GM23338 (cell line): ENCODE data around the gene PARP8. TPM values are rescaled to one million over a fixed set of nuclear protein-coding genes. Genes with fewer than 3 reads are reported as not detected.

Experiments
- ATAC-seq: fragments of 200-7000 bp; cut with Tn5 transposase; 3 replicates; pipeline ENCODE4 v1.9.1; 2020
- DNase-seq: peaks from one replicate; pipeline ENCODE4 v3.0.0-alpha.2; 2015; ENCODE audit warnings: low spot score
- H2AFZ ChIP-seq: fragments of 200-600 bp; sonication (generic); 2 replicates; pipeline ENCODE4 v1.8.0; 2016; ENCODE audit warnings: antibody characterized with exemption, mild to moderate bottlenecking, moderate library complexity
- H3F3A ChIP-seq: fragments of 200-600 bp; sonication (generic); replicated peaks from 2 replicates; pipeline ENCODE4 v1.8.0; 2017; ENCODE audit warnings: antibody characterized with exemption, mixed run types, low read depth
- H3K27ac ChIP-seq: fragments of 200-600 bp; sonication (generic); 2 replicates; pipeline ENCODE4 v1.6.1; 2016; ENCODE audit warnings: low read depth
- H3K27me3 ChIP-seq: fragments of 200-600 bp; sonication (generic); 2 replicates; pipeline ENCODE4 v1.8.0; 2016; ENCODE audit warnings: mild to moderate bottlenecking, mixed run types, moderate library complexity; ENCODE audit not compliant: insufficient read depth
- H3K36me3 ChIP-seq: fragments of 200-600 bp; sonication (generic); 2 replicates; pipeline ENCODE4 v1.8.0; 2016; ENCODE audit warnings: mild to moderate bottlenecking; ENCODE audit not compliant: insufficient read depth
- H3K4me1 ChIP-seq: fragments of 200-600 bp; sonication (generic); 2 replicates; pipeline ENCODE4 v1.8.0; 2016; ENCODE audit warnings: mild to moderate bottlenecking, moderate library complexity; ENCODE audit not compliant: insufficient read depth
- H3K4me2 ChIP-seq: fragments of 200-600 bp; sonication (generic); 2 replicates; pipeline ENCODE4 v1.7.1; 2017; ENCODE audit warnings: mixed run types
- H3K4me3 ChIP-seq: fragments of 200-600 bp; sonication (generic); 2 replicates; pipeline ENCODE4 v1.6.1; 2016; ENCODE audit warnings: mixed run types
- H3K79me2 ChIP-seq: fragments of 200-600 bp; sonication (generic); replicated peaks from 2 replicates; pipeline ENCODE4 v1.8.0; 2017; ENCODE audit warnings: mild to moderate bottlenecking; ENCODE audit not compliant: insufficient read depth
- H3K9me2 ChIP-seq: fragments of 200-600 bp; sonication (generic); 2 replicates; pipeline ENCODE4 v1.8.0; 2017; ENCODE audit not compliant: insufficient read depth
- H4K20me1 ChIP-seq: fragments of 200-600 bp; sonication (generic); replicated peaks from 2 replicates; pipeline ENCODE4 v1.8.0; 2017; ENCODE audit warnings: mild to moderate bottlenecking; ENCODE audit not compliant: insufficient read depth
- H3K27ac Mint-ChIP-seq: 2 replicates; pipeline ENCODE4 v1.8.0; 2020; ENCODE audit warnings: inconsistent platforms, mild to moderate bottlenecking, moderate library complexity, mixed read lengths
- H3K27me3 Mint-ChIP-seq: 3 replicates; pipeline ENCODE4 v1.8.0; 2022; ENCODE audit warnings: low read depth, mild to moderate bottlenecking, moderate library complexity, mixed read lengths, inconsistent platforms; ENCODE audit not compliant: insufficient read depth, poor library complexity
- H3K36me3 Mint-ChIP-seq: 3 replicates; pipeline ENCODE4 v1.8.0; 2021; ENCODE audit warnings: low read depth, mild to moderate bottlenecking, inconsistent platforms, moderate library complexity, mixed read lengths
- H3K4me1 Mint-ChIP-seq: 3 replicates; pipeline ENCODE4 v1.8.0; 2020; ENCODE audit warnings: mild to moderate bottlenecking, inconsistent platforms, mixed read lengths
- H3K4me3 Mint-ChIP-seq: 3 replicates; pipeline ENCODE4 v1.8.0; 2021; ENCODE audit warnings: moderate library complexity, mild to moderate bottlenecking, inconsistent platforms, mixed read lengths
- H3K9me3 Mint-ChIP-seq: 3 replicates; pipeline ENCODE4 v1.8.0; 2020; ENCODE audit warnings: moderate library complexity, mild to moderate bottlenecking, inconsistent platforms, mixed read lengths
- CREB1 ChIP-seq: fragments of 250-450 bp; sonication (Bioruptor Pico); IDR thresholded peaks from 2 replicates; pipeline ENCODE4 v1.5.0; 2020; ENCODE audit warnings: low read depth, mild to moderate bottlenecking, moderate library complexity
- EZH2 ChIP-seq: fragments of 200-600 bp; sonication (generic); IDR thresholded peaks from one replicate; pipeline ENCODE4 v1.8.0; 2017; ENCODE audit warnings: antibody characterized with exemption, mild to moderate bottlenecking, low read depth; ENCODE audit not compliant: unreplicated experiment
- EZH2phosphoT487 ChIP-seq: fragments of 200-600 bp; sonication (generic); IDR thresholded peaks from one replicate; pipeline ENCODE4 v1.8.1; 2018; ENCODE audit warnings: antibody characterized with exemption; ENCODE audit not compliant: unreplicated experiment
- JUNB ChIP-seq: IDR thresholded peaks from one replicate; pipeline ENCODE4 v1.6.1; 2016; ENCODE audit warnings: antibody characterized with exemption; ENCODE audit not compliant: unreplicated experiment
- NANOG ChIP-seq: IDR thresholded peaks from 2 replicates; pipeline ENCODE4 v1.6.1; 2016; ENCODE audit warnings: antibody characterized with exemption, borderline replicate concordance
- POLR2AphosphoS5 ChIP-seq: IDR thresholded peaks from 2 replicates; pipeline ENCODE4 v1.6.1; 2016; ENCODE audit warnings: antibody characterized with exemption, low read depth
- STAT1 ChIP-seq: IDR thresholded peaks from one replicate; pipeline ENCODE4 v1.6.1; 2016; ENCODE audit warnings: antibody characterized with exemption; ENCODE audit not compliant: unreplicated experiment
- ZNF331 ChIP-seq: fragments of 250-450 bp; sonication (Bioruptor Pico); IDR thresholded peaks from 2 replicates; pipeline ENCODE4 v1.5.0; 2020; ENCODE audit warnings: low read depth, mild to moderate bottlenecking, moderate library complexity
- polyA plus RNA-seq: library from polyadenylated mRNA; unstranded; fragments of >200 nt; fragmentation: Nextera tagmentation; extraction: Ambion mirVana; gene quantifications from 2 replicates; pipeline ENCODE4 v1.2.1, GENCODE V29; 2016
- total RNA-seq: library from RNA; depleted of rRNA; stranded (reverse); fragments of >200 nt; shearing (Covaris generic); gene quantifications from 2 replicates; pipeline ENCODE4 v1.2.3, GENCODE V29; 2014
- TF ChIP-seq, protein P1 (sequence below): IDR thresholded peaks from one replicate; pipeline ENCODE4 v1.6.1; 2018; ENCODE audit warnings: antibody characterized with exemption; ENCODE audit not compliant: unreplicated experiment
- TF ChIP-seq, protein P2 (sequence below): IDR thresholded peaks from 2 replicates; pipeline ENCODE4 v1.6.1; 2016; ENCODE audit warnings: antibody characterized with exemption
- TF ChIP-seq, protein P3 (sequence below), 2 experiments: fragments of 200-600 bp in 1 of 2; sonication (generic) in 1 of 2; conservative IDR thresholded peaks; 2 replicates each; pipeline versions ENCODE4 v1.5.1 to v1.6.1; 2016 to 2017; ENCODE audit warnings: antibody characterized with exemption in 2 of 2, low read depth in 2 of 2, mild to moderate bottlenecking in 2 of 2, moderate library complexity in 1 of 2
- TF ChIP-seq, protein P4 (sequence below): fragments of 250-450 bp; sonication (Bioruptor Pico); IDR thresholded peaks from 2 replicates; pipeline ENCODE4 v1.5.0; 2020; ENCODE audit warnings: mild to moderate bottlenecking, moderate library complexity

PARP8 gene
- total and polyA plus RNA-seq, 2 experiments from 2014 or later = 13.0 to 25.0 TPM

DNA sequence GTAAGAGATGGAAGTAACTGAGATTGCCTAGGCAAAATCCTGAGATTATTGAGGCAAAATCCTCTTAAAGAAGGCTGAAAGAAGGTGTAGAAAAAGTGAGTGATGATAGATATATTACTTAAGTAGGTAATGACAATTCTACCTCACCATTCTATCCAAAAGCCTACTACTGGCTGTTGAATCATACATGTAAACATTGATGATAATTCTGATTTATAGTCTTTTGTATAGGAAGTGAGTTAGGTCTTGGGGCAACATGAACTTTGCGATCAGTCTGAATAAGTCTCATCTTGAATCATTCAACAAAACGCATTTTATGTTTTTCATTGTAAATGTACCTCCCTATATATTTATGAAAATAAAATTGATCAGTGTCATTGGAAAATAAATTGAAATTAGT is 99.6 kb downstream of the PARP8 start (continued):
- TF ChIP-seq, protein P1, sequence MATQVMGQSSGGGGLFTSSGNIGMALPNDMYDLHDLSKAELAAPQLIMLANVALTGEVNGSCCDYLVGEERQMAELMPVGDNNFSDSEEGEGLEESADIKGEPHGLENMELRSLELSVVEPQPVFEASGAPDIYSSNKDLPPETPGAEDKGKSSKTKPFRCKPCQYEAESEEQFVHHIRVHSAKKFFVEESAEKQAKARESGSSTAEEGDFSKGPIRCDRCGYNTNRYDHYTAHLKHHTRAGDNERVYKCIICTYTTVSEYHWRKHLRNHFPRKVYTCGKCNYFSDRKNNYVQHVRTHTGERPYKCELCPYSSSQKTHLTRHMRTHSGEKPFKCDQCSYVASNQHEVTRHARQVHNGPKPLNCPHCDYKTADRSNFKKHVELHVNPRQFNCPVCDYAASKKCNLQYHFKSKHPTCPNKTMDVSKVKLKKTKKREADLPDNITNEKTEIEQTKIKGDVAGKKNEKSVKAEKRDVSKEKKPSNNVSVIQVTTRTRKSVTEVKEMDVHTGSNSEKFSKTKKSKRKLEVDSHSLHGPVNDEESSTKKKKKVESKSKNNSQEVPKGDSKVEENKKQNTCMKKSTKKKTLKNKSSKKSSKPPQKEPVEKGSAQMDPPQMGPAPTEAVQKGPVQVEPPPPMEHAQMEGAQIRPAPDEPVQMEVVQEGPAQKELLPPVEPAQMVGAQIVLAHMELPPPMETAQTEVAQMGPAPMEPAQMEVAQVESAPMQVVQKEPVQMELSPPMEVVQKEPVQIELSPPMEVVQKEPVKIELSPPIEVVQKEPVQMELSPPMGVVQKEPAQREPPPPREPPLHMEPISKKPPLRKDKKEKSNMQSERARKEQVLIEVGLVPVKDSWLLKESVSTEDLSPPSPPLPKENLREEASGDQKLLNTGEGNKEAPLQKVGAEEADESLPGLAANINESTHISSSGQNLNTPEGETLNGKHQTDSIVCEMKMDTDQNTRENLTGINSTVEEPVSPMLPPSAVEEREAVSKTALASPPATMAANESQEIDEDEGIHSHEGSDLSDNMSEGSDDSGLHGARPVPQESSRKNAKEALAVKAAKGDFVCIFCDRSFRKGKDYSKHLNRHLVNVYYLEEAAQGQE = no peak
- TF ChIP-seq POLR2AphosphoS5 = no peak
- TF ChIP-seq ZNF331 = no peak
- TF ChIP-seq JUNB = no peak

DNA sequence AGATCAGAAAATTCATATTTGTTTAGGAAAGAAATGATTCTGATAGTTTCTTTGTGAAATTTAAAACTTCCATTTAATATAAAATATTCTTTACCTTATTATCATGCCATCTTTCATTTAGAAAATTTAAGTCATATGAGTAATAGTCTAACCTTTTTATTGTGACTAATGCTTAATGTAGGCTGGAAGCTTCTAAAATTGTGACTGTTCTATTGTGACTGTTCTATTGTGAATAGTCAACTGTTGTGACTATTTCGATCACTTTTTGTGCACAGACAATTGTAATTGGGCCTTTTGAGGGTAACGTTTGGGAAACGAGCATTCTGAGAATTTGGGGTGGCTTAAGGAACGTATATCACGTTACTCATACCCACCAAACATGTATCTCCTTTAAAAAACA is 100.0 kb downstream of the PARP8 start:
- Histone ChIP-seq H3F3A (no peaks in the 10 kb centered on the region), H4K20me1 (no peaks in the 10 kb centered on the region), H3K9me2 (no peaks in the 10 kb centered on the region), H3K27ac (no peak overlapping the region), H2AFZ (no peak overlapping the region), H3K4me3 (no peak overlapping the region), H3K36me3 (no peaks in the 10 kb centered on the region; the same call in 1 of the 2 replicates), H3K4me2 (no peak overlapping the region), H3K4me1 (no peaks in the 10 kb centered on the region), H3K79me2 (no peaks in the 10 kb centered on the region), H3K27me3 (no peaks in the 10 kb centered on the region)
- ATAC-seq (no peak), DNase-seq (no peak)
- Mint-ChIP-seq H3K36me3 (peaks cover 26% of the 10 kb centered on the region; the same call in 2 of the 3 replicates), H3K27me3 (peaks cover 1% of the 10 kb centered on the region), H3K4me1 (peaks cover 11% of the 10 kb centered on the region; the same call in 2 of the 3 replicates), H3K4me3 (no peak overlapping the region), H3K9me3 (no peaks in the 10 kb centered on the region), H3K27ac (peak overlapping the region; percentile 63; the same call in 1 of the 2 replicates)
- no peak for TF ChIP-seq JUNB
- no peak for TF ChIP-seq POLR2AphosphoS5
- TF ChIP-seq EZH2 = no peak
- no peak for TF ChIP-seq EZH2phosphoT487
- TF ChIP-seq, protein P2, sequence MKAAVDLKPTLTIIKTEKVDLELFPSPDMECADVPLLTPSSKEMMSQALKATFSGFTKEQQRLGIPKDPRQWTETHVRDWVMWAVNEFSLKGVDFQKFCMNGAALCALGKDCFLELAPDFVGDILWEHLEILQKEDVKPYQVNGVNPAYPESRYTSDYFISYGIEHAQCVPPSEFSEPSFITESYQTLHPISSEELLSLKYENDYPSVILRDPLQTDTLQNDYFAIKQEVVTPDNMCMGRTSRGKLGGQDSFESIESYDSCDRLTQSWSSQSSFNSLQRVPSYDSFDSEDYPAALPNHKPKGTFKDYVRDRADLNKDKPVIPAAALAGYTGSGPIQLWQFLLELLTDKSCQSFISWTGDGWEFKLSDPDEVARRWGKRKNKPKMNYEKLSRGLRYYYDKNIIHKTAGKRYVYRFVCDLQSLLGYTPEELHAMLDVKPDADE = no peak
- no peak for TF ChIP-seq STAT1
- no peak for TF ChIP-seq CREB1
- no peak for TF ChIP-seq NANOG
- TF ChIP-seq, protein P3, sequence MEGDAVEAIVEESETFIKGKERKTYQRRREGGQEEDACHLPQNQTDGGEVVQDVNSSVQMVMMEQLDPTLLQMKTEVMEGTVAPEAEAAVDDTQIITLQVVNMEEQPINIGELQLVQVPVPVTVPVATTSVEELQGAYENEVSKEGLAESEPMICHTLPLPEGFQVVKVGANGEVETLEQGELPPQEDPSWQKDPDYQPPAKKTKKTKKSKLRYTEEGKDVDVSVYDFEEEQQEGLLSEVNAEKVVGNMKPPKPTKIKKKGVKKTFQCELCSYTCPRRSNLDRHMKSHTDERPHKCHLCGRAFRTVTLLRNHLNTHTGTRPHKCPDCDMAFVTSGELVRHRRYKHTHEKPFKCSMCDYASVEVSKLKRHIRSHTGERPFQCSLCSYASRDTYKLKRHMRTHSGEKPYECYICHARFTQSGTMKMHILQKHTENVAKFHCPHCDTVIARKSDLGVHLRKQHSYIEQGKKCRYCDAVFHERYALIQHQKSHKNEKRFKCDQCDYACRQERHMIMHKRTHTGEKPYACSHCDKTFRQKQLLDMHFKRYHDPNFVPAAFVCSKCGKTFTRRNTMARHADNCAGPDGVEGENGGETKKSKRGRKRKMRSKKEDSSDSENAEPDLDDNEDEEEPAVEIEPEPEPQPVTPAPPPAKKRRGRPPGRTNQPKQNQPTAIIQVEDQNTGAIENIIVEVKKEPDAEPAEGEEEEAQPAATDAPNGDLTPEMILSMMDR (conservative IDR thresholded peaks at IDR 0.05; ENCODE audit: low read depth in 2 of 2) = no peak
- TF ChIP-seq, protein P4, sequence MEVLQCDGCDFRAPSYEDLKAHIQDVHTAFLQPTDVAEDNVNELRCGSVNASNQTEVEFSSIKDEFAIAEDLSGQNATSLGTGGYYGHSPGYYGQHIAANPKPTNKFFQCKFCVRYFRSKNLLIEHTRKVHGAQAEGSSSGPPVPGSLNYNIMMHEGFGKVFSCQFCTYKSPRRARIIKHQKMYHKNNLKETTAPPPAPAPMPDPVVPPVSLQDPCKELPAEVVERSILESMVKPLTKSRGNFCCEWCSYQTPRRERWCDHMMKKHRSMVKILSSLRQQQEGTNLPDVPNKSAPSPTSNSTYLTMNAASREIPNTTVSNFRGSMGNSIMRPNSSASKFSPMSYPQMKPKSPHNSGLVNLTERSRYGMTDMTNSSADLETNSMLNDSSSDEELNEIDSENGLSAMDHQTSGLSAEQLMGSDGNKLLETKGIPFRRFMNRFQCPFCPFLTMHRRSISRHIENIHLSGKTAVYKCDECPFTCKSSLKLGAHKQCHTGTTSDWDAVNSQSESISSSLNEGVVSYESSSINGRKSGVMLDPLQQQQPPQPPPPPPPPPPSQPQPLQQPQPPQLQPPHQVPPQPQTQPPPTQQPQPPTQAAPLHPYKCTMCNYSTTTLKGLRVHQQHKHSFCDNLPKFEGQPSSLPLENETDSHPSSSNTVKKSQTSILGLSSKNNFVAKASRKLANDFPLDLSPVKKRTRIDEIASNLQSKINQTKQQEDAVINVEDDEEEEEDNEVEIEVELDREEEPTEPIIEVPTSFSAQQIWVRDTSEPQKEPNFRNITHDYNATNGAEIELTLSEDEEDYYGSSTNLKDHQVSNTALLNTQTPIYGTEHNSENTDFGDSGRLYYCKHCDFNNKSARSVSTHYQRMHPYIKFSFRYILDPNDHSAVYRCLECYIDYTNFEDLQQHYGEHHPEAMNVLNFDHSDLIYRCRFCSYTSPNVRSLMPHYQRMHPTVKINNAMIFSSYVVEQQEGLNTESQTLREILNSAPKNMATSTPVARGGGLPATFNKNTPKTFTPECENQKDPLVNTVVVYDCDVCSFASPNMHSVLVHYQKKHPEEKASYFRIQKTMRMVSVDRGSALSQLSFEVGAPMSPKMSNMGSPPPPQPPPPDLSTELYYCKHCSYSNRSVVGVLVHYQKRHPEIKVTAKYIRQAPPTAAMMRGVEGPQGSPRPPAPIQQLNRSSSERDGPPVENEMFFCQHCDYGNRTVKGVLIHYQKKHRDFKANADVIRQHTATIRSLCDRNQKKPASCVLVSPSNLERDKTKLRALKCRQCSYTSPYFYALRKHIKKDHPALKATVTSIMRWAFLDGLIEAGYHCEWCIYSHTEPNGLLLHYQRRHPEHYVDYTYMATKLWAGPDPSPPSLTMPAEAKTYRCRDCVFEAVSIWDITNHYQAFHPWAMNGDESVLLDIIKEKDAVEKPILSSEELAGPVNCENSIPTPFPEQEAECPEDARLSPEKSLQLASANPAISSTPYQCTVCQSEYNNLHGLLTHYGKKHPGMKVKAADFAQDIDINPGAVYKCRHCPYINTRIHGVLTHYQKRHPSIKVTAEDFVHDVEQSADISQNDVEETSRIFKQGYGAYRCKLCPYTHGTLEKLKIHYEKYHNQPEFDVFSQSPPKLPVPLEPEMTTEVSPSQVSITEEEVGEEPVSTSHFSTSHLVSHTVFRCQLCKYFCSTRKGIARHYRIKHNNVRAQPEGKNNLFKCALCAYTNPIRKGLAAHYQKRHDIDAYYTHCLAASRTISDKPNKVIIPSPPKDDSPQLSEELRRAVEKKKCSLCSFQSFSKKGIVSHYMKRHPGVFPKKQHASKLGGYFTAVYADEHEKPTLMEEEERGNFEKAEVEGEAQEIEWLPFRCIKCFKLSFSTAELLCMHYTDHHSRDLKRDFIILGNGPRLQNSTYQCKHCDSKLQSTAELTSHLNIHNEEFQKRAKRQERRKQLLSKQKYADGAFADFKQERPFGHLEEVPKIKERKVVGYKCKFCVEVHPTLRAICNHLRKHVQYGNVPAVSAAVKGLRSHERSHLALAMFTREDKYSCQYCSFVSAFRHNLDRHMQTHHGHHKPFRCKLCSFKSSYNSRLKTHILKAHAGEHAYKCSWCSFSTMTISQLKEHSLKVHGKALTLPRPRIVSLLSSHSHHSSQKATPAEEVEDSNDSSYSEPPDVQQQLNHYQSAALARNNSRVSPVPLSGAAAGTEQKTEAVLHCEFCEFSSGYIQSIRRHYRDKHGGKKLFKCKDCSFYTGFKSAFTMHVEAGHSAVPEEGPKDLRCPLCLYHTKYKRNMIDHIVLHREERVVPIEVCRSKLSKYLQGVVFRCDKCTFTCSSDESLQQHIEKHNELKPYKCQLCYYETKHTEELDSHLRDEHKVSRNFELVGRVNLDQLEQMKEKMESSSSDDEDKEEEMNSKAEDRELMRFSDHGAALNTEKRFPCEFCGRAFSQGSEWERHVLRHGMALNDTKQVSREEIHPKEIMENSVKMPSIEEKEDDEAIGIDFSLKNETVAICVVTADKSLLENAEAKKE (CRISPR knock-in tag) = no peak
